Kidney epithelial cell (primary cell): ENCODE measurements around the gene SLC7A11. TPM values are rescaled to one million over a fixed set of nuclear protein-coding genes. Genes with fewer than 3 reads are reported as not detected.
"Not testable (repeated sequence)": the region's sequence is repeated elsewhere in the genome, so short reads cannot be mapped to it uniquely, and the experiment has no call there.

Experiments used
- DNase-seq: peaks from one replicate; pipeline ENCODE4 v3.0.0-alpha.2; 2010; ENCODE audit warnings: low read depth
- H3K27me3 ChIP-seq: 2 replicates; pipeline ENCODE4 v1.6.0; 2011; ENCODE audit warnings: low read length; ENCODE audit not compliant: control insufficient read depth, insufficient read depth
- H3K36me3 ChIP-seq: 2 replicates; pipeline ENCODE4 v1.5.1; 2011; ENCODE audit warnings: low read length; ENCODE audit not compliant: control insufficient read depth, insufficient read depth
- H3K4me3 ChIP-seq: 2 replicates; pipeline ENCODE4 v1.5.1; 2011; ENCODE audit warnings: low read depth, mild to moderate bottlenecking, control low read depth, low read length
- CTCF ChIP-seq: IDR thresholded peaks from 2 replicates; pipeline ENCODE4 v1.5.1; 2011; ENCODE audit warnings: mild to moderate bottlenecking, moderate library complexity, low read length, control low read depth, inconsistent platforms; ENCODE audit not compliant: insufficient read depth, poor library complexity, severe bottlenecking
- total RNA-seq: library from RNA; depleted of rRNA; stranded (reverse); fragments of >200 nt; gene quantifications from 2 replicates; pipeline ENCODE4 v1.2.3, GENCODE V29; 2015

SLC7A11 gene
- total RNA-seq, 1 donor from 2014 or later = 31.7 TPM

DNA sequence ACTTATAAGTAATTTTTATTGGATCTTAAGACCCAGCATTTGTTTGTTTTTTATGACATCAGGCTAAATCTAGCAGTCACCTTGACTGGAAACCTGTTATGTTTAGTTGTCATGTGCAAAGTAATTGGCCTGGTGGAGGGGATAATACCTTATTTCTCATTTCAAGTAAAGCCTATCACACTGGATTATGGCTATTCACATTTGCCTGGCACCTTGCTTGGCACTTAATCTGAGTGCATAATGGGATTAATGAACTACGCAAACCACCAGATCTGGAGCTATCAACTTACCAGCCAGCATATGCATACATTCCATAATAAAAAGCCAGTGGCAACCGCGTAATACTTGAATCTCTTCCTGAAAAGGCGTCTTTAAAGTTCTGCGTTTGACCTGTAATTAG lies 23.2 kb downstream of the SLC7A11 start:
- Histone ChIP-seq H3K36me3 (no peaks in the 10 kb centered on the region), H3K27me3 (no peaks in the 10 kb centered on the region), H3K4me3 (no peak overlapping the region)
- no peak for DNase-seq
- TF ChIP-seq CTCF = no peak

- DNase-seq = no peak
- Histone ChIP-seq H3K27me3 (no peaks in the 10 kb centered on the region), H3K36me3 (no peaks in the 10 kb centered on the region), H3K4me3 (no peak overlapping the region)
- TF ChIP-seq CTCF = no peak
Measured at GRCh38 chr4:138217567-138217966, 24.6 kb downstream of the SLC7A11 start.

- no peak overlapping the region for H3K4me3 ChIP-seq
- no peak for DNase-seq
- no peaks in the 10 kb centered on the region for H3K36me3 ChIP-seq
- TF ChIP-seq CTCF = no peak
- no peaks in the 10 kb centered on the region for H3K27me3 ChIP-seq
Measured at GRCh38 chr4:138216272-138216867, 25.8 kb downstream of the SLC7A11 start.

- DNase-seq, H3K4me3 ChIP-seq, H3K36me3 ChIP-seq, H3K27me3 ChIP-seq: not testable (repeated sequence)
Measured at GRCh38 chr4:138210576-138210975, 31.6 kb downstream of the SLC7A11 start.

DNA sequence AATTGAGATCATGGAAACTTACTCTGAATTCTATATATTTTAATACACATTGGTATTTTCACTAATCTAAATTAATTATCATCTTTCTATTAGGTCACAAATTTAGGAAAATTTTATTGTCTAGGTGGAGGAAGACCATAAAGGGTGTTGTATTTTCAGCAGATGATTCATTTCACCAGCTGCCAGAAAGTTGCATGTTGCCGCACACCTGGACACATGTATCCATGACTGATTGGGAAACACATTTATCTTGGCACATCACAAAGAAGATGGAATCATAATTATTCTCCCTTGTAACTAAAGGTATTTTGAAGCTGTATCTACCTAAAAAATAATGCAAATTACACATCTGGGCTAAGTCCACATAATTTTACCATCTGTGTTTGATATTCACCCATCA lies 33.1 kb downstream of the SLC7A11 start:
- no peaks in the 10 kb centered on the region for H3K36me3 ChIP-seq
- no peak for TF ChIP-seq CTCF
- DNase-seq = no peak
- no peaks in the 10 kb centered on the region for H3K27me3 ChIP-seq
- no peak overlapping the region for H3K4me3 ChIP-seq

DNA sequence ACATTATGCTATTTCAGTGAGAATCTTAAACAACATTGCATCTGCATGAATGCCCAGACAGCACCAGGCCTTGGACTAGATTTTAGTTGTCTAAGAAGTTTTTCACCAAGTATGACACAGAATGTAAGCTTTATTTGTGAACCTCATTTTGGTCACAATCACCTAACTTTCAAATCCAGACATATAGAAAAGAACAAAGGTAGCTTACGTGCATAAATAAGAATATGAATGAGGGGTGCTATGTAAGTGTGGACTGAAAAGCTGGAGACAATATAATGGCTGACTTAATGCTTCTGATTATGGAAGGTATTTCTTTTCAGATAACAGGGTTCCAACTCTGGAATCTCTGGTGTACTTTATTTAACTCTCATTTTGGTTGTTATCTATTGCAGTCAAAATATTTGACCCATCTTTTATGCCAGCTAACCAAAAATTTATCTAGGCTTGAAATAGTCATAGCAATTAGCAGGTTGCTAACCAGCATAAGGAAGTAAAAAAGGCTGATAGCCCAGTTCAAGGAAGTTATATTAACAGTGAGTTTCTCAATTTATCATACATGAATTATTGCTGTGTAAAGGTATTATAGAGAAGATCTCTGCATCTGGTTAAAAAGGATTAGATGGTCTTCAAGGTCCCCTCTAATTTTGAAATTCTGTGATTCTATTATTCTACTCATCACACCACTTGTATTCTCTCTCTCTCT lies 36.5 kb downstream of the SLC7A11 start:
- H3K27me3 ChIP-seq = no peaks in the 10 kb centered on the region
- H3K36me3 ChIP-seq = no peaks in the 10 kb centered on the region
- H3K4me3 ChIP-seq = no peak overlapping the region
- no peak for DNase-seq
- no peak for TF ChIP-seq CTCF
